NCI-H526 treated with DMSO at 0.1 percent for 48 hours (cell line): Measurements from ENCODE around the gene RIN3.
A peak's percentile ranks its signal among the peaks of the same experiment; 100 is the strongest.

ENCODE experiments used
- DNase-seq: peaks from one replicate; lab custom pipeline; 2025; lab: John Stamatoyannopoulos, UW

Gene RIN3, protein sequence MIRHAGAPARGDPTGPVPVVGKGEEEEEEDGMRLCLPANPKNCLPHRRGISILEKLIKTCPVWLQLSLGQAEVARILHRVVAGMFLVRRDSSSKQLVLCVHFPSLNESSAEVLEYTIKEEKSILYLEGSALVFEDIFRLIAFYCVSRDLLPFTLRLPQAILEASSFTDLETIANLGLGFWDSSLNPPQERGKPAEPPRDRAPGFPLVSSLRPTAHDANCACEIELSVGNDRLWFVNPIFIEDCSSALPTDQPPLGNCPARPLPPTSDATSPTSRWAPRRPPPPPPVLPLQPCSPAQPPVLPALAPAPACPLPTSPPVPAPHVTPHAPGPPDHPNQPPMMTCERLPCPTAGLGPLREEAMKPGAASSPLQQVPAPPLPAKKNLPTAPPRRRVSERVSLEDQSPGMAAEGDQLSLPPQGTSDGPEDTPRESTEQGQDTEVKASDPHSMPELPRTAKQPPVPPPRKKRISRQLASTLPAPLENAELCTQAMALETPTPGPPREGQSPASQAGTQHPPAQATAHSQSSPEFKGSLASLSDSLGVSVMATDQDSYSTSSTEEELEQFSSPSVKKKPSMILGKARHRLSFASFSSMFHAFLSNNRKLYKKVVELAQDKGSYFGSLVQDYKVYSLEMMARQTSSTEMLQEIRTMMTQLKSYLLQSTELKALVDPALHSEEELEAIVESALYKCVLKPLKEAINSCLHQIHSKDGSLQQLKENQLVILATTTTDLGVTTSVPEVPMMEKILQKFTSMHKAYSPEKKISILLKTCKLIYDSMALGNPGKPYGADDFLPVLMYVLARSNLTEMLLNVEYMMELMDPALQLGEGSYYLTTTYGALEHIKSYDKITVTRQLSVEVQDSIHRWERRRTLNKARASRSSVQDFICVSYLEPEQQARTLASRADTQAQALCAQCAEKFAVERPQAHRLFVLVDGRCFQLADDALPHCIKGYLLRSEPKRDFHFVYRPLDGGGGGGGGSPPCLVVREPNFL

DNA sequence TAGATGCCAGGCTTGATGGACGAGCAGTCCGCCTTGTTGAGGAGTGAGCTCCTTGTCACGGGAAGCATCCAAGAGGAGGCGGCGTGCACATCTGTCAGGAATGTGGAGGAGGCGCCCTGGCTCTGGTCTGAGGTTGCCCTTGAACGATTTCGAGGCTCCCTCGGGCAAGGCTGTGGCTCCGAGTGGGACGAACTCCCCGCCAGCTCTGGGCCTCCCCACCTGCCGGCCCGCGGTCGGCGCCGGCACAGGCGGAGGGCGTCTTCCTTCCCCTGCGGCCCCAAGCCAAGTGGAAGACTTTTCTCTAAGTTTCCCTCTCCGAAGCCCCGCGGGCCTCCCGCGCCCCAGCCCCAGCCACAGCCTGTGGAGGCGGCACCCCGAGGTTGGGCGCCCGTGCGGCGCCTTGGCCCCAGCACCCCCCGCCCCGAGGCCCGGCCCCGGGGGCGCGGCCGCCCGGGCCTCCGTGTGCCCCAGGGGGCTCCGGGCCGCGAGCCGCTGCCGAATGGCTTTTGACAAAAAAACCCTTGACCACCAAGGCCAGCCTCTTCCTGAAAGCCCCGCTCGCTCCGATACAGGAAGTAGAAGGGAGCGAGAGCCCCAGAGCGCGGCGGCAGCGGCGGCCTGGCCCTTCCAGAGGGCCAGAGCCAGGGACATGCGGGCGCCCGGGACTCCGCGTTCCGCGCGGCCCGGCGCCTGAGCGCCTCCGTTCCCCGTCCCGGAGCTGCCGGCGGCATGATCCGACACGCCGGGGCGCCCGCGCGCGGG is at the start of gene RIN3:
Gene RIN3, plus strand, starts transcription at position 578 of the 762 bp plus-strand sequence. Its CDS starts 152 bp downstream, at position 730.
- DNase-seq: no peak

DNA sequence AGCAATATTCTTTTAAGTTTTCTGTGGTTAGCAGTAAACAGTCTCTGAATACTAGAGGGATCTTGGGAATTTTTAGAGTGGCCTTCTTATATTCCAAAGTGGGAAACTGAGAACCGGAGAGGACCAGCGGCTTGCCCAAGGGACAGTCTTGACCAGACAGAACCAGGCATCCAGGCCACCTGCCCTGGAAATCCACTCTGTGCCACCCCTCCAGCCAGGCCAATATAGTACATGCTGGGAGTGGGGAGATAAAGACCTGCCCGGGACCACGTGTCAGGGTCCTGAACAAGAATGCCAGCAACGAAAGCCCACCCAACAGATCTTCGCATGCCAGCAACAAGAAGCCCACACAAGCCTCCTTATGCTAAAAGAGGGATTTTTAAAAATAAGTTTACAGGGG is 49.4 kb upstream of the RIN3 start:
- no peak for DNase-seq

DNA sequence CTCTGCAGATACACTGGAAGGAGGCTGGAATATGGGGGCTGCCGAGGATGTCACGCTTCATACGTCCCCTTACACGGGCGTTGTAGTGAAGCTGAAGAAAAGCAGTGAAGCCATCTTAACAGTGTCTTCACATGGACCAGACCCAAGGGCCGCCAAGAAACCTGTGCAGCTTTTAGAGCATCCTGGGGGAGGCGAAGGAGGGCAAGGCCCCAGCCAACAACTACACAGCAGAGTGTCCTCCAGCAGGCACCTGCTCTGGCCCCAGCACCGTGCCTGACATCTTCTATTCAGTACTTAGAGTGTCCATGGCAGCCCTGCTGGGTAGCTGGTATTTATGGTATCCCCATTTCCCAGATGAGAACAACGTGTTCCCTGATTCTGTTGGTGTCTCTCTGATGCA is 48.9 kb upstream of the RIN3 start:
- no peak for DNase-seq

DNA sequence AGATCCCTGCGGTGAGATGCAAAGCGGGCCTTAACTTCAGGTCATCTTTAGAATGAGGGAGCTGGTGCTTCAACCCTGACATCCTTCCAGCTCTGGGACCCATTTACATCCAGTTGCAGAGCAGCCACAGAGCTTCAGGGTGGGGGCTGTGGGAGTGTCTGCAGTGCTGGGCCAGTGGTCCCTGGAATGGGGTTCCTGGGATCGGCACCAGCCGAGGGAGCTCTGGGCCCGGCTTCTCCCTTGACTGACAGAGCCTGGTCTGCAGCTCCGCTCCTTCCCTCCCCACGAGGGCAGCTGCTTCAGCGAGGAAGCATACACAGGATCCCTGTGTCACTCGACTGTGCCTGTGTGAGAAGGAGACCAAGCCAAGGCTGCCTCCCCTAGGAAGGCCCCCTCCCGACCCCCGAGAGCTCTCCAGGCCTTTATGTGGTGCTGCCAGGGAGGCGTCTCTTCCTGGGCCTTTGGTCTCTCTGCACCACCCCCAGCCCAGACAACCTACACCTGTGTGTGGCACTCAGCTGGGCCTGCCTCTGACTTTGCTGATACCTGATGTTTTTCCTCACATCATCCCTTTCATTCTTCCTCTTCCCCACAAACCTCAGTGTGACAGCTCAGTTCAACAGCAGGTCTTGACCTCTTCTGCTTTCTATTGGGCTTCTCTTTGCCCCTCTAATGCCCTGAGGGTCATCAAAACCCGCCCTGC is 48.1 kb upstream of the RIN3 start:
- DNase-seq: no peak

DNA sequence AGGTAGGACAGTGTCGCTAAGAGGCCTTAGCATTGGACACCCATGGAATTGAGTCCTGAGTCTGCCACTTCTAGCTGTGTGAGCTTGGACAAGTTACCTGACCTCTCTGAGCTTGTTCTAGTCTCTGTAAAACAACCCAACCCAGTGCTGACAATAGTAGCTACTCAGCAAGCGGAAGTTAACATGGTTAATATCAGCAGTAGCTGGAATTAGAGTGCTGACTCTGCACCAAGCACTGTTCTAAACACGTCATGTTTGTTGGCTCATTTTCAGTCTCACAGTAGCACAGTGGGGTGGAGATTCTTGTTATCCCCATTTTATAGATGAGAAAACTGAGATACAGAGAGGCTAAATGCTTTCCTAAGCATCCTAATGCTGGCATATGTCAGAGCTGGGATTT is 47.5 kb upstream of the RIN3 start:
- DNase-seq: no peak

DNA sequence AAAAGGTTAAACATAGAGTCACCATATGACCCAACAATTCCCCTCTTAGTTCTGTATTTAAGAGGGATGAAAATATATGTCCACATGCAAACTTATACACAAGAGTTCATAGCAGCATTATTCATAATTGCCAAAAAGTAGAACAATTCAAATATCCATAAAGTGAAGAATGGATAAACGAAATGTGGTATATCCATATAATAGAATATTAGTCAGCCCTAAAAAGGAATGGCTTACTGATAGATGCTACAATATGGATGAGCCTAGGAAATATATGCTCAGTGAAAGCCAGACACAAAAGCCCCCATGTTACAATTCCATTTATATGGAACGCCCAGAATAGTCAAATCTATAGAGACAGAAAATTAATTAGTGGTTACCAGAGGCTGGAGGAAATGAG is 44.1 kb upstream of the RIN3 start:
- DNase-seq: no peak

DNA sequence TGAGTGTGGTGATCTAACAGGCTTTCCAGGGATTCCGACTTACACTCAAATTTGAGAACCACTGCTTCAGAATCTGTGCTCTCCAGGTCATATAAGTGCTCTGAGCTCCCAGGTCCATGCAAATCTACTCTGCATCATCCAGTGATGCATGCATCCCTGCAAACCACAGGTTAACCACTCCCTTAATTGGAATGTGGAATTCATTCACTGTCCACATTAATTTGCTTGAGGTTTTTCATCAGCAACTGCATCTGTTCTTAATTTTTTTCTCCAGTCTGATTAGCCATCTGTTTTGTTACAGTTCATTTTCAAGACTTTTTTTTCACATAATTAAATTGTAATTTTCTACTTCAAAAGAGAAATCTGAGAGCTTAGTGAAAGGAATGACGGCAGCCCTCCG is 43.4 kb upstream of the RIN3 start:
- peak; percentile 69 for DNase-seq

DNA sequence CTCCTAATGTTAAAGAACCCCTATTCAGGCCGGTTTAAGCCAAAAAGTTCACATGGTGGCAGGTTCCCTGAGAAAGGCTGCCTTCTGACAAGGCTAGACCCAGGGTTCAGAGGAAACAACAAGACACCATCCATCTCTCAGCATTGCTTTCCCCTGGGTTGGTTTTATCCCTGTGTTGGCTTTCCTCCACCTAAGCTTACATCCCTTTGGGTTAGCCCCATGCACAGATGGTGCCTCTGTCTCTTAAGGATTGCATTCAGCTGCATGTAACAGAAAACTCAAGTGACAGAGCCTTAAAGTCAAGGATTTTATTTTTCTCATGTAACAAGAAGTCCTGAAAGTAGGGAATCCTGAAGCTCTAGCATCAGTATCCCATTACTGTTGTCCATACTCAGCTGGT is 42.8 kb upstream of the RIN3 start:
- DNase-seq: no peak

DNA sequence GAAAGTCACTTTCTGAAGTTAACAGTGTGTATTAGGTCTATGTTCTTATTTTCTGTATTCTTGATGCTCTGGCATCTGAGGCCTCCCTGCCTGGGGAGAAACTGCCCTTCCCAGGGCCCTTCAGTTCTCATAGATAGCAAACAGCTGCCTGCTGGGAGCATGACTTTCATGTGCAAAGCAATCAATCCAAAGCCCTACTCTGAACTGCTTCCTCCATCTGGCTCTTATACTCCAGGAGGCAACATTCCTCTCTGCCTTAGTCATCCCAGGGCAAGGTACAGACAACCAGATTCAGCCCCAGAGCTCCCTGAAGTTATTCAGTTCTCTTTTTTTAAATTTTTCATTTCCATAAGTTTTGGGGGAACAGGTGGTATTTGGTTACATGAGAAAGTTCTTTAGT is 41.7 kb upstream of the RIN3 start:
- no peak for DNase-seq

DNA sequence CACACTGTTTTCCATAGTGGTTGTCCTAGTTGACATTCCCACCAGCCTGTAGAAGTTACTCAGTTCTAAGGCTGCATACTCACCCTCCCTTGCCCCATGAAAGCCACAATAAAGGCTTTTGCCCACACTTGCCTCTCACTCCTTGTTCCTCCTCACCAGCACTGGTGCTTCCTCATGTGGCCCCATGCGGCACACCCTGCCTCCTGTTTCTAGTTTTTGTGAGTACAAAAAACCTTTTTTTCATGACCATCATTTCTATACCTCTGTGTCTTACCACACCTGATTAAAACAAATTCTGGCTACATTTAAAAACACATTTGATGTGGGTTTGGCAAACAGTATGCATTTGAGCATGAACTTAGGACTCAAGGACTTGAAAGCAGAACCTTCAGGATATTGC is 40.7 kb upstream of the RIN3 start:
- DNase-seq: no peak

DNA sequence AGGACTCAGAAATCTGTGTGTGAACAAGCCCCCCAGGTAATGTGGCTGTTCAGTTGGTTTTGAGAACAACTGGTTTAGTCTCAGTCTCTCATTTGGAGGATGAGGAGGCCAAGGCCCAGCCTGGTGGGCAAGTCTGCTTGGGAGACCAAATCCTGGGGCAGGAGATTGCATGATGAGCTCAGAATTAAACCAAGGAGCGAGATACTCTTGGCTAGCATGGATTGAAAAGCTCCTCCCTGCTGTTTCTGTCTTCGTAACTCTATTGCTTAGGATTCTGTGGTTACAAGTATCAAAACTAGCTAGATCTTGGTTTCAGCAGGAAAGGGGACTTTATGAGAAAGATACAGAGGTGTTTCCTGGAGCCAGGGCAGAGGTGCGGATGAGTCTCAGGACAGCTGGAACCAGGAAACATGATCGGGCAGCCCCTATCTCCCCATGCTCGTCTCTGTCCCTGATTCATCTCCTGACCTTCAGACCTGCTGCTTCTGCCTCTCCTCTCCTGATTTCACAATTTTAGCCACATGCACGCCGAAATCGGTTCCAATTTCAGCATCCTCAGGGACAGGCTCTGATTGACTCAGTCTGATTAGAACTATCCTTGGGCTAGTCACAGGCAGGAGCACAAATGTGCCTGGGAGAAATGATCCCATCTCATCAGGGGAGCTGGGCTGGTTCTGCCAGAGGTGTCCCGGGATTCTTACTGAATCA is 40.2 kb upstream of the RIN3 start:
- DNase-seq: no peak

DNA sequence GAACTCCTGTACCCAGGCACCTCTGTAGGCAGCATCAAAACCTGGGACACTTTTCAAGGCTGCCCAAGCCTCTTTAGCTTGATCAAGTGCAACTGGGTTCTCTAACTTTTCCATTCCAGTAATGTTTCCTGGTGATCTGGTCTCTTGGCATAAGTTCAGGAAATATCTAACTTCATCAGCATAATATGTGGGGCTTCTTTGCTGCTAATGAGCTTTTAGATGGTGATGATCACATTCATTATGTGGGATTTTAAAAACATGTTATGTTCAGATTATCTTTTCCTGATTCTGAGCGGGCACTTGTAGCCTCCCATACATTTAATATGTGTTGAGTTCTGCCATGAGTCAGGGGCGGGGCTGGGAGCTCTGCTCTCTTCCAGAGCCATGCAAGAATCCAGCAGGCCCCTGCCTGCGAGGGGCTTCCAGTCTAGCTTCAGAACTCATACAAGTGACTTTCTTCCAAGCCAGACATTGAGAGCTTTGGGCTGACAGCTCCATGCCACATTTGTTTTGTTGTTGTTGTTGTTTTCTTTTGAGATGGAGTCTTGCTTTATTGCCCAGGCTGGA is 39.5 kb upstream of the RIN3 start:
- no peak for DNase-seq

DNA sequence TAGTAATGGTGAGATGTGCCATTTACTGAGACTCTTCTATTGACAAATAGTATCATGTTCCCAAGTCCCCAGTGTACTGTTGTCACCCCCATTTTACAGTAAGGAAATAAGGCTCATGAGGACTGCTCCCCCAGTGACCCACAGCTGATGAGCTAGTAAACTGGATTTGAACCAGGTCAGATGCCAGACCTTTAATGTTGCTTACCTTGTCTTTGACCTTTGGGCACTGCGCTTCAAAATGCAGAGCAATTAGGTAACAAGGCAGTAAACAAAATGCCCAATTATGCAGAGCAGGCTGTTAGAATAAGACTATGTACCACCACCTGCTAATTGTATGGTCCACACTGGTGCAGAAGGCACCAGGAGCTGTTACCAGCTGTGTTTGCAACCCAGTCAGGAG is 38.5 kb upstream of the RIN3 start:
- DNase-seq: no peak

DNA sequence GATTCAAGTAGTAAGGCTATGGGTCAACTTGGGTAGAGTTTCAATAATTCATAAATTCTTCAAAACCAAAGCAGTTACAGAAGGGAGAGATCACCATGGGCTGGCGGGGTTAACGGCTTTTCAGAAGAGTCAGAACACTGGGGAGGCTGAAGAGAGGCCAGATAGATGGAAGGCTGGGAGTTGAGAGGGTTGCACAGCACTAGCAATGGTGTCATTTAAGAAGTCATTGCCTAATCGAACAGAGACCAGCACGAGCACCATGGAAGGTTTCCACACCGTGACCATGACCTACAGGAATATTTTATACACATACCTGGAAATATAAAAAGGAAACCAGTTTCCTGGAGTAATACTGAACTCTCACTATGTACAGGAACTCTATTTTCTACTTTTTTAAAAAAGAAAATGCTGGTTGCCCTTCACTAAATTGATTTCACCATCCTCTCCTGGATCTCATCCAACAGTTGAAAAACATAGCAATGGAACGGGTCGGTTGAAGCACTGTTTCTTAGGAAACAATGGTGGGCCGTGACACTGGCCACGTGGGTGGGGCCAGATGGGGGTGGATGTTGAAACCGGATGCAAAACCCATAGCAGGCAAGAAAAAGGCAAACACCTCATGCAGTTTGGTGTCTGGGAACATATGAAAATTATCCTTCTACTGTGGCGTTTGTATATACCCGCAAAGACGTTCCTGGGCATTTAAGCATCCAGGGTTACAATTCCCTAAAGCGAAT is 38.0 kb upstream of the RIN3 start:
- no peak for DNase-seq

DNA sequence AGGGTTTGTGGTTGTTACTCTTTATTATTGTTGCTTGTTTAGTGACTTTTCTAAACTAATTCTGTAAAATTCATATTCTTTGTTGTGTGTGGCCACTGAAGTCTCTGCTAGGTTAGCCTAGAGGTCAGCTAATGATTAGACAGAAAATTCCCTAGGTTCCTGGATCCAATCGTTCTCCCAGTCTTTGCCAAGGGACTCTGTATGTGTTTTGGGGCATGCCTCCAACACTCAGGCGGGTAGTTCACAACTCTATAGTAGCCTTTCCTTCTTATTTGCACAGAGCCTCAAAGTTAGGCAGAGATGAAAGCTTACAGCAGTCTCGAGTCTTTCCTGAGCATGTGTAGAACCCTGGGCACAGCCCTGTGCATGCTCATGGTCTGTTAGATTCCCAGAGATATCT is 32.7 kb upstream of the RIN3 start:
- no peak for DNase-seq

DNA sequence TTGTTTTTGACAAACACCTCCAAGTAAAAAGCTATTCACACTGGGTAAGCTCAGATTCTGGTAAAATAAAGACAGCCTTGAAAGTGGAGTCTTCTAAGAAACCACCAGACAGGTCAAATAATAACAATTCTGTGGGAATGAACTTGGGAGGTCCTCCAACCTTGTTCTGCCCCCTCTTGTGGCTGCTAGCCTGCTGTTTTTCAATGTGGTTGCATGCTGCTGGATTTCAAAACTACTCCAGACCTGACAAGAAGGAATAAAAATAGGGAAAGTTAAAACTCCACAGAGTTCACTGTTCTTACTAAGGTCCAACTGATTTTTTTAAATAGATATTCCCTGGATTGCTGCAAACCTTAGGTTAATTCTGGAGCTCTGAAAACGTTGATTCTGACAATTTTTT is 32.2 kb upstream of the RIN3 start:
- DNase-seq: no peak

DNA sequence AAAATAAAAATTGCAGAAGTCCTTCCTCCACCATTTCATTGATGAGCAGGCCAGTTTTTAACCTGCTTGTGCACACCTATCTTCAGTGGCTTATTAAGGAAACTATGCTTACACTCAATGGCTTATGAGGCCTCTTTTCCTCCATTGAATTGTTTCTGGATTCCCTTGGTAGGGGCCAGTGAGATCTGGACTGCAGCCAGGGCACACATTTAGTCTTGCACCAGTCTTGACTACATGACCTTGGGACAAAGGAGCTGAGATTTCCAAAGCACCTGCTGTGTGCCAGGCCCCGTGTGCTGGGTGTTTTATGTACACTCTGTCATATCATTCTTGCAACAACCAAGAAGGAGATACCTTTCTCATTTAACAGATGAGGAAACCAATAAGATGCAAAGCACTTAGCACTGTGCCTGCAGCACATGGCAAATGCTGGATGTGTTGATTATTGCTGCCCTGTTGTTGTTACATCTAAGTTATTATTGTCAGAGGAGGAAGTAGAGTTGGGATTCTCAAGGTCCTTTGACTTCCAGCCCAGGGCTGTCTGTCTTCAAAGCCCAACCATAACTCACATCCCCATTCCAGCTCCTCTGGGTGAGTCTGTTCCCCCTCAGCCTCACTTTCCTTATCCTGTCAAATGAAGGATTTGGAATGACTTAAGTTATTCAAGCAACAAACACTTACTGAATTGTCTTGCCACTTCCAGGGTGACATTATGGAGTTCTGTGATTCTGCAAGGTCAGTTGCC is 31.6 kb upstream of the RIN3 start:
- no peak for DNase-seq

DNA sequence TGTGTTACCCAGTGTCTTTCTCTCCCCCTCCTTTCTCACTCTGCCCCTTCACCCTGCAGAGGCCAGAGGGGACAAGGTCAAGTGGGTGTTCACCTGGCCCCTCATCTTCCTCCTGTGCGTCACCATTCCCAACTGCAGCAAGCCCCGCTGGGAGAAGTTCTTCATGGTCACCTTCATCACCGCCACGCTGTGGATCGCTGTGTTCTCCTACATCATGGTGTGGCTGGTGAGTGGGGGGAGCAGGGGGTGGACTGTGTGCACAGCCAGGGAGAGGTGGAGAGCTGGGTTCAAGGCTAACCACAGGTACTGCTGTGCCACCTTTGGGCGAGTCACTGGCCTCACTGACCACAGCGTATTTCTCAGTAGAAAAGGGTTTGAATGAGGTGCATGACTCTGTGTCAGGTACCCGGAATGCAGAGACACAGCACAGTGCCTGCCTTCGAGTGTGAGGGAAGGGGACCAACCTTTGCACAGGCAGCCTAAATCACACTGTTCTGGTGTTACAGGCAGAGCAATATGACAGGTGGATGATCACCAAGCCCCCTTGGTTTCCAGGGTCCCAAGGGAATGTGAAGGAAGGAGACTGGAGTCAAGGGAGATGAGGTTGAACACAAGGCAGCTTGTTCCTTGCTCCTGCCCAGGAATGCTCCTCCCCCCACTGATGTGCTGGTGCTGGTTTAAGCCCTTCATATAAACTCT is 30.8 kb upstream of the RIN3 start:
- DNase-seq: no peak
